ENCODE measurements around the gene YIPF3.

Gene YIPF3

DNA sequence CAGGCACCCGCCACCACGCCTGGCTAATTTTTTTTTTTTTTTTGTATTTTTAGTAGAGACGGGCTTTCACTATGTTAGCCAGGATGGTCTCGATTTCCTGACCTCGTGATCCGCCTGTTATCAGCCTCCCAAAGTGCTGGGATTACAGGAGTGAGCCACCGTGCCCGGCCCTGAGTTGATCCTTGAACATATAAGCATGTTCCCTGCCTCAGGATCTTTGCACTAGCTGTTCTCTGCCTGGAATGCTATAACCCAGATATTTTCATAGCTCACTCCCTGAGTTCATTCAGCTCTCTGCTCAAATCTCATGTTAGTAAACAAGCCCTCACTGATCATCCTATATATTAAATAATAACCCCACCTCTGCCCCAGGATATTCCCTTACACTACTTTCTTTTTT is 52.4 kb downstream of the YIPF3 start:
- no peak for DNase-seq (ENCODE audit: low read depth, low spot score)

DNA sequence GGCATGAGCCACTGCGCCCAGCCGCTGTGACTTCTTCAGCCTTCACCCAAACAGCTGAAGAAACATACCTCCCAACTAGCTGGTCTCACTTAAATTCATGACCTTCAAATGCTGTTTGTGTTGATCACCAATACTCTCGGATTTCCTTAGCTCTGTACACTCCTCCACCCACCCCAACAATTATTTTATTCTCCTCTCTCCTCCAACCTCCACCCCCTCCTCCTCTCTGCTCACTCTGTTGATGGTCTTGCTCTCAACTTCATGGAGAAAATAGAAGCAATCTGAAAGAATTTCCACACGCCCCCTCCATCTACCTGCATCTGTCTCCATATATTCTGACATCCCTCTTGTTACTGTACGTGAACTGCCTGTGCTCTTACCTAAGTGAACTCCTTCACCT is 54.8 kb downstream of the YIPF3 start:
- no peak for DNase-seq (ENCODE audit: low read depth, low spot score)

Data from brain pericyte (primary cell).